Glomerular endothelial cell (primary cell): ENCODE results near the gene P2RY12. TPM values are rescaled to one million over a fixed set of nuclear protein-coding genes. Genes with fewer than 3 reads are reported as not detected.
"Not testable (repeated sequence)": the region's sequence is repeated elsewhere in the genome, so short reads cannot be mapped to it uniquely, and the experiment has no call there.

ENCODE experiments used
- DNase-seq: peaks from one replicate; pipeline ENCODE4 v3.0.0-alpha.2; 2011; ENCODE audit warnings: low read depth, low spot score; ENCODE audit errors: extremely low read depth
- total RNA-seq: library from RNA; depleted of rRNA; stranded (reverse); fragments of >200 nt; gene quantifications from 2 replicates; pipeline ENCODE4 v1.2.3, GENCODE V29; 2015

Gene P2RY12
- total RNA-seq, 1 donor from 2014 or later, result not detected

- no peak for DNase-seq
Observed at GRCh38 chr3:151393941-151394340, 9.4 kb upstream of the P2RY12 start.

DNA sequence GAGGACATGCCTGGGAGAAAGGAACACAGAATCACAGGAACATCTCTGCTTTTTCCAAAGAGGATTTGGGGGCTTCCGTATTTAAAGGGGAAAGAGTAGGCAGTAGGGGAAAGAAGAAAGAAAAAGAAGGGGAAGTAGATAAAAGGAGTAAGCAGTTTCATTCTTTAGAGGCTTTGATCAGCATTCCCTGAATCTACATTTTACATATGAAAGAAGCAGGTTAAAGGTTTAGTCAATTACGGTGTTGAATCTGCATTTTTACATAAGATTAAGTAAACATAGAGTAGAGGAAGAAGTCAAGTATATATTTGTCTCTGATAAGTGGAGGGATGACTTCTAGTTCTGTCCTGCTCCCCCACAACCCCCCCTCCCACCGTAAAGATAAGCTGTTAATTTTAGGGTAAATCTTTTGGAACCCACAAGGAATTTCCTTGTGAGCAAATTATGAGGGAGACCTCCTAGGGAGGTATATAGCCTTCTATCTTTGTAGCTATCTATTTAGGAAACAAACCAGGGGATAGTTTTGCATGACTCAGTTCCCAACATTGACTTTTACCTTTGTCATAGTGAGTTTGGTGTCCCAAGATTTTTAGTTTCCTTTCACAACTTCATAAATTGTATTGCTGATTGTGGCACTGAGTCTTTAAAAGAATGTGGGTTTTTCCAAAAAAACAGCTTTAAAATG lies 8.7 kb upstream of the P2RY12 start:
- DNase-seq, result no peak

DNA sequence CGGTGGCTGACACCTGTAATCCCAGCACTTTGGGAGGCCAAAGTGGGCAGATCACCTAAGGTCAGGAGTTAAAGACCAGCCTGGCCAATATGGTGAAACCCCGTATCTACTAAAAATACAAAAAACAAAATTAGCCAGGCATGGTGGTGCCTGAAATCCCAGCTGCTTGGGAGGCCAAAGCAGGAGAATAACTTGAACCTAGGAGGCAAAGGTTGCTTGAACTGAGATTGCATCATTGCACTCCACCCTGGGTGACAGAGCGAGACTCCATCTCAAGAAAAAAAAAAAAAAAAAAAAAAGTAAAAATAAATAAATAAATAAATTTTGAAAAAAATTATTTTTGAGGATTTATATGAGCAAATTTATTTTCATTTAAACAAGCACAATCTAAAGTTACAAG lies 7.6 kb upstream of the P2RY12 start:
- not testable (repeated sequence) for DNase-seq

DNA sequence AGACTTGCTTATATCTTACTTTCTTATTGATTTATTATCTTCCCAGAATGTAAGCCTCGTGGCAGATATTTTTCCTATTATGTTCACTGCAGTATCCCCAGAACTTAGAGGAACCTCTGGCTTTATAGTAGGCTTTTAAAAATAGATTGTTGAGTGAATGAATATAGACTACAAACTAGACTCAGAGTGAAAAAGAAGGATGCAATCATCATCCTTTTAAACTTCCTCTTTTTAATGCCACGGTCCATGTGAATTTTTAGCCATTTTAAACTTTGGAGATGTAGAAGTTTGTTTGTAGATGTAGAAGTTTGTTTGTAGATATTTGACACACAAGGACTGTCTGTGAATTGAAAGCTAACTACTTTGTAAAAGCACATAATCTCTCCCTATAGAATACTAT lies 7.2 kb upstream of the P2RY12 start:
- DNase-seq, result no peak

DNA sequence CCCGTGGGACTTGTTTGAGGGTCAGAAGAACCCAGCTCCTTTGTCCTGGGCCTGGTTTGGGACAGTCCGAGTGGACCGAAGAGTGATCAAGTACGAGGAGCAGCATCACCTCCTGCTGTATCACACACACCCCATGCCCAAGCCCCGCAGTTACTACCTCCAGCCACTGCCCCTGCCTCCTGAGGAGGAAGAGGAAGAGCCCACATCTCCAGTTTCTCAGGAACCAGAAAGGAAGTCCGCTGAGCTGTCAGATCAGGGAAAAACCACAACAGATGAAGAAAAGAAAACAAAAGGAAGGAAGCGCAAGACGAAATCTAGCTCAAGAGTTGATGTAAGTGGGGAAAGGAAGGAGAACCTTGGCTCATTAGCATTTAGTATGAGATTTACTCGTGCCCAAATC lies 3.3 kb upstream of the P2RY12 start:
- DNase-seq, result no peak

DNA sequence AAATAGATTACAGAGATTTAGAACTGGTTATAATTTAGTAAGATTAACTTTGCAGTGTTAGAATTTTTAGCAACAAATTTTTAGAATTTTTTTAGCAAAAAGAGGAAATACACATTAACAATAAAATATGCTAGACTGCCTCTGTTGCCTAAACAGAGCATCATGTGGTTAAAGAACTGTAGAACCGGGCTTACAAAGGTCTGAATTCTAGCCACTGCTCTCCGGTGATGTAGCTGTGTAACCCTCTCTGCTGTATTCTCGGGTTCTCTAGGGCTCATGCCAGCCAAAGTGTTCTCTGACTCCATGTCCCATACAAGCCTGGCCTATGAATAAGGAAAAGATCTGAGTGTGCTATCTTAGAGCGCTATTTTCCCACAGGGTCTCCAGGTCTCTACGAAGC lies 2.9 kb upstream of the P2RY12 start:
- no peak for DNase-seq

DNA sequence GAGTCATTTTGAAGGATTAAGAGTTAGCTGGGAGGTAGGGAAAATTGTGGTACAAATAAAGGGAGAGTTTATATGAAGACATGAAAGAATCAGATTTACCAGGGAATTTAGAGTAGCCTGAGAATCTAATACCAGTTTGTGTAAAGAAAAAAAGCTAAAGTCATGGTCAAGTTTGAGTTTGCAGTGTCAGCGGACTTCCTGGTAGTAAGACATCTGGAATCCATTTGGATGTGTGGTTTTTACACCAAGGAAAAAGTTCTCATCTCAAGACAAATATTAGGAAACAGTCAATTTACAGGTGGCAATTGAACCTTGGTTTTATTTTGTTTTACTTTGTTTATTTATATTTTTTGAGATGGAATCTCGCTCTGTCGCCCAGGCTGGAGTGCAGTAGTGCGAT lies 1.5 kb upstream of the P2RY12 start:
- DNase-seq, result no peak

DNA sequence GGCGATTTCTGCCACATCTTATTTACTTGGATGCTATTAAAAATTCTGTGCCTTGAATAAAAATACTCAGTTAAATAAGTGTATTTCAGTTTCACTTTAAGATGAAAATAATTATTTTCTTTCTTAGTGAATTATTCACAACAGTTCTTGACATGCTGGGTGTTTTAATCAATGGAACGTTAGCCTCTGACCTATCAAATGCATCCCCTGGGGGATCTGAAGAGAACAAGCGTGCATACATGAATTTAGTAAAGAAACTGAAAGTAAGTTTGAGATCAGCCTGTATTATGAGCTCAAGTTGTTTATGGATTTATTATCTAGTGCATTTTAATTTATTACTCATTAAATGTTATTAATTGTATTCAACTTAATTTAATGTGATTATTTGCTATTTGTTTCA lies 597 bp downstream of the P2RY12 start:
- no peak for DNase-seq

DNA sequence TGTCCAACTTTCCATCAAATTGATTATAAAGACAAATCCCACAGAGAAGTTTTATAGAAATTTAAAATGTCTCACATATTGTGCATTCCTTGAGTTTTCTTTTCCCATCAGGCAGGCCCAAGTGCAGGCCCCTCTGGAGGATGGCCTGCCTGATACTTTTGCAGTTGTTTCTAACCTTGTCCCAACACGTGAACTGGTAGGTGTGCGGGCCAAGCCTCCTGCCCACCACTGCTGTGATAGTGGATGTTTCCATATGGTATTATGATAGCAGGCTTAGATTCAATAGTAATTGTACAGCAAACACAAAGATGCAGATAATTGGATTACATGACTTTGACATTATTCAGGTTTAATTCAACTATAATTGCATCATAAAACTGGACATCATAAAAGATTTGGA lies 1.4 kb downstream of the P2RY12 start:
- no peak for DNase-seq

DNA sequence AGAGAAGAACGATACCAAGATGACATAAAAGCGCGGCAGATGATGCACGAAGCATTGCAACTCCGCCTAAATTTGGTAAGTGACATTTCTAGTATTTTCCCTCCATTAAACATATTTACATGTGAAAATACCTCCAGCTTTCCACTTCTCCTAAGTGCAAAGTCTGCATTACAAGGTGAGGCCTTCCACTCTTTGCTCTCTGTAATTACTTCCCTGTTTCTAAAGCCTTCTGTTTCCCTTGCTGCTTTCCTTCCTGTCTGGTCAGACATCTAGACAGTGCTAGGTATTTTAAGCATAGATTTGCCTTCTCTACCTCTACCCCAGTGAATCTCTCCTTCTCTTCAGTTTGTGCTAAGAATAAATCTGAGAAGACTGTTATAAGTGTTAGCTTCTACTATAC lies 1.9 kb downstream of the P2RY12 start:
- no peak for DNase-seq

GRCh38 chr3:151379083-151379734 lies 5.3 kb downstream of the P2RY12 start:
- no peak for DNase-seq

- no peak for DNase-seq
Observed at GRCh38 chr3:151377768-151378385, 6.7 kb downstream of the P2RY12 start.

GRCh38 chr3:151372063-151372820 lies 12.3 kb downstream of the P2RY12 start:
- no peak for DNase-seq

GRCh38 chr3:151371526-151371925 lies 13.0 kb downstream of the P2RY12 start:
- no peak for DNase-seq

DNA sequence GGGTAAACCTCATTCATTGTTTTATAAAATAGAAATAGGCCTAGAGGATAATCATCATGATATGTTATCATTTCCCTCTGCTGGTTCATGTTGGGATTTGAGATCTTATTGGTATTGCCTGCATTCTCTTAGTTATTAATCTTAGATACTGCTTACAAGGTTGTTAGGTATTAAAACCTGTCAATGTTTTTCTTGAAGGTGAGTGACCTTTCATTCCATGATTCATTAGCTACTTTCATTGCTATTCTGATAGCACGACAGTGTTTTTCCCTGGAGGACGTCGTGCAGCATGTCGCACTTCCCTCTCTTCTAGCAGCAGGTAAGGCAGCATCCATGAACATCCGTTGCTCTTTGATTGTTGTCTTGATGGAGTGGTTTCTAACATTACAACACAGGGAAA lies 17.1 kb downstream of the P2RY12 start:
- DNase-seq, result no peak

DNA sequence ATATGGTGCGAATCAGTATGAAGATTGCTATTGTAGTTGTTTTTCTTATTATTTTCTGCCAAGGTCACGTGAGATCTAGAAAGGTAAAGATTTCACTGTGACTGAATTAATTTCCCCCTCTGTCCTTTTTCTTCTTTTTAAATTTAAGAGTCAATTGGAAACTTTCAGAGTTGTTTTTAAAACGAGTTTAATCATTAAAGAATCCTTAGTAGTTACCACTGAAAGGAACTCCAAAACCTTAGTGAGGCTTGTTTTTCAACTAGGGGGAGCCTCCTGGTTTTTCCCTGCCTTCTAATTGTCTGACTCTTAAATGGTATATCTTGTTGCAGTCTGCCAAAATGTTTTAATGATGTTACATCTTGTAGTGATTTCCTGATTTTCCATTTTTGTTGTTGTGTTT lies 17.6 kb downstream of the P2RY12 start:
- DNase-seq, result no peak

- DNase-seq, result no peak
Observed at GRCh38 chr3:151362751-151363174, 21.8 kb downstream of the P2RY12 start.

- DNase-seq, result no peak
Observed at GRCh38 chr3:151357463-151357850, 27.1 kb downstream of the P2RY12 start.

- no peak for DNase-seq
Observed at GRCh38 chr3:151356794-151357462, 27.6 kb downstream of the P2RY12 start.

GRCh38 chr3:151351648-151352047 lies 32.9 kb downstream of the P2RY12 start:
- no peak for DNase-seq

GRCh38 chr3:151351219-151351618 lies 33.3 kb downstream of the P2RY12 start:
- DNase-seq, result no peak
